Ishikawa (cell line): ENCODE data around the gene COL23A1.

Experiments used
- CEBPB ChIP-seq: IDR thresholded peaks from 2 replicates; pipeline ENCODE4 v1.6.1; 2012
- CREB1 ChIP-seq: IDR thresholded peaks from 2 replicates; pipeline ENCODE4 v1.6.1; 2012; ENCODE audit warnings: low read depth
- EGR1 ChIP-seq: IDR thresholded peaks from 2 replicates; pipeline ENCODE4 v1.6.1; 2012
- EP300 ChIP-seq: IDR thresholded peaks from 2 replicates; pipeline ENCODE4 v1.6.1; 2012; ENCODE audit warnings: borderline replicate concordance
- FOXM1 ChIP-seq: IDR thresholded peaks from 2 replicates; pipeline ENCODE4 v1.6.1; 2012; ENCODE audit warnings: low read depth, borderline replicate concordance
- MAX ChIP-seq: IDR thresholded peaks from 2 replicates; pipeline ENCODE4 v1.6.1; 2012
- NFIC ChIP-seq: IDR thresholded peaks from 2 replicates; pipeline ENCODE4 v1.6.1; 2012
- RAD21 ChIP-seq: IDR thresholded peaks from 2 replicates; pipeline ENCODE4 v1.6.1; 2012; ENCODE audit warnings: low read depth
- REST ChIP-seq: IDR thresholded peaks from 2 replicates; pipeline ENCODE4 v1.6.1; 2012; ENCODE audit warnings: low read depth, mild to moderate bottlenecking
- TAF1 ChIP-seq: IDR thresholded peaks from 2 replicates; pipeline ENCODE4 v1.6.1; 2012; ENCODE audit warnings: low read depth, mild to moderate bottlenecking
- TCF12 ChIP-seq: IDR thresholded peaks from 2 replicates; pipeline ENCODE4 v1.6.1; 2012; ENCODE audit warnings: low read depth
- TEAD4 ChIP-seq: IDR thresholded peaks from 2 replicates; pipeline ENCODE4 v1.6.1; 2012
- USF1 ChIP-seq: IDR thresholded peaks from 2 replicates; pipeline ENCODE4 v1.6.1; 2012
- YY1 ChIP-seq: IDR thresholded peaks from 2 replicates; pipeline ENCODE4 v1.6.1; 2012; ENCODE audit warnings: low read depth
- ZBTB7A ChIP-seq: IDR thresholded peaks from 2 replicates; pipeline ENCODE4 v1.6.1; 2012; ENCODE audit warnings: low read depth

COL23A1 gene

GRCh38 chr5:178384816-178385495 is 205.2 kb downstream of the COL23A1 start:
- TF ChIP-seq ZBTB7A, result no peak
- no peak for TF ChIP-seq TAF1
- TF ChIP-seq MAX, result no peak
- TF ChIP-seq FOXM1, result no peak
- TF ChIP-seq TEAD4, result no peak
- TF ChIP-seq YY1, result no peak
- TF ChIP-seq EP300, result no peak
- TF ChIP-seq CREB1, result no peak
- TF ChIP-seq NFIC, result no peak
- no peak for TF ChIP-seq EGR1
- no peak for TF ChIP-seq USF1
- TF ChIP-seq RAD21, result no peak
- no peak for TF ChIP-seq REST

GRCh38 chr5:178383919-178384815 is 206.0 kb downstream of the COL23A1 start:
- TF ChIP-seq TAF1 (no peak), EGR1 (no peak), USF1 (no peak), MAX (no peak), CREB1 (no peak), YY1 (no peak)

- TF ChIP-seq CREB1 (no peak), EGR1 (no peak), USF1 (no peak), TEAD4 (no peak), TCF12 (no peak), ZBTB7A (no peak), EP300 (no peak), FOXM1 (no peak), MAX (no peak), REST (no peak), TAF1 (no peak), CEBPB (no peak), NFIC (no peak), RAD21 (no peak), YY1 (no peak)
Observed at GRCh38 chr5:178383301-178383918, 206.8 kb downstream of the COL23A1 start.

- TF ChIP-seq MAX (no peak), CREB1 (no peak), TCF12 (no peak), FOXM1 (no peak), EGR1 (no peak), NFIC (no peak), TAF1 (no peak), EP300 (no peak), YY1 (no peak), CEBPB (no peak), USF1 (no peak)
Observed at GRCh38 chr5:178382754-178383164, 207.4 kb downstream of the COL23A1 start.
